ENCODE results near the gene KCNN4.

KCNN4 gene

DNA sequence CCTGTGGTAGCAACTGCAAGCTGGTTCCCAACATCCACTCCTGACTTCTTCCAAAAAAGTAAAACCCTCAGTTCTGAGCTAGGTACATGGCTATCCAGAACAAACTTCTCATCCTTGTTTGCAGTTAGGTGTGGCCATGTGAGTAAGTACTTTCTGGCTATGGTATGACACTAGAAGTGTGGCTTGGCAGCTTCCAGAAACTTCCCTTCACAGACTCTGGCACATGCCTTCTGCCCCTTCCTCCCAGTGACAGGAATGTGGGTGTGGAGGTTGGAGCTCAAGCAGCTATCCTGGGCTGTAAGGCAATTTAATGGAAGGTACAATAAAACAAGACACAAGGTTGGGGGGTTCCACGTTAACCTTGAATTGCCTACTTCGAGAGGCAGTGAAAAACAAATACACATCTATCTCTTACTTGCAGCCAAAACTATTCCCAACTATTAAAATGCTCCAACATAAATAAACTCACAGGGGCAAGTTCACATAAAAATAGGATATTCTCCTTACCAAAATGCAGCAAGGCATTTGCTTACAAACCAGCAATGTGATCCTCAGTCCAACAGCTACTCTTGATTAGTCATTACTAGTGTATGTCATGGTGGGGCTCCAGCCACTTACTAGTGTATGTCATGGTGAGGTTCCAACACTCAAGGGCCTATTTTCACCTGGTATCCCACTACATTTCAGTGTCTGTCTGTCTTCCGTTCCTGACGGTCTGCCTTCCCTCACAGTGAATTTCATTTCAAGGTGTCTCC, 29.1 kb downstream of the KCNN4 start:
- Histone ChIP-seq H3K27me3 (no peaks in the 10 kb centered on the region), H3K9ac (no peak overlapping the region), H3K4me2 (peak overlapping the region in 7 of 11 experiments; percentile 93 to 100 (median 96); a peak in 9 of 22 replicates), H3K27ac (peak overlapping the region in 2 of 11 experiments; percentile 94 to 98; a peak in 2 of 22 replicates), H3K4me1 (peaks cover 43 to 81% (median 59%) of the 10 kb centered on the region in 10 experiments), H3K4me3 (no peak overlapping the region), H3K36me3 (peaks cover 53 to 67% (median 60%) of the 10 kb centered on the region in 11 experiments), H3K9me3 (replicated peaks in 1 of 11) (no peaks in the 10 kb centered on the region), H4K20me1 (peaks cover 0 to 46% (median 5%) of the 10 kb centered on the region in 11 experiments; a peak in 5 of 22 replicates)
- no peak for TF ChIP-seq Cebpa-rat (IDR thresholded peaks at IDR 0.05)

- peaks cover 66 to 79% (median 74%) of the 10 kb centered on the region in 11 experiments for H3K36me3 ChIP-seq
- H3K4me1 ChIP-seq, result peaks cover 33 to 88% (median 54%) of the 10 kb centered on the region in 10 experiments
- no peak for TF ChIP-seq Cebpa-rat (IDR thresholded peaks at IDR 0.05)
- no peaks in the 10 kb centered on the region for H3K9me3 ChIP-seq (replicated peaks in 1 of 11)
- H3K27me3 ChIP-seq, result no peaks in the 10 kb centered on the region
- H3K4me2 ChIP-seq, result peak overlapping the region in 2 of 11 experiments; percentile 48 to 70; a peak in 5 of 22 replicates
- H3K27ac ChIP-seq, result peak overlapping the region in 3 of 11 experiments; percentile 2 to 20 (median 14); a peak in 4 of 22 replicates
- peak overlapping the region in 5 of 11 experiments; percentile 6 to 39 (median 24); a peak in 3 of 22 replicates for H3K9ac ChIP-seq
- H3K4me3 ChIP-seq, result no peak overlapping the region
- peaks cover 0 to 46% (median 5%) of the 10 kb centered on the region in 11 experiments; a peak in 5 of 22 replicates for H4K20me1 ChIP-seq
These were observed 30.9 kb downstream of the KCNN4 start for GRCh38 chr19:43749898-43750297.

DNA sequence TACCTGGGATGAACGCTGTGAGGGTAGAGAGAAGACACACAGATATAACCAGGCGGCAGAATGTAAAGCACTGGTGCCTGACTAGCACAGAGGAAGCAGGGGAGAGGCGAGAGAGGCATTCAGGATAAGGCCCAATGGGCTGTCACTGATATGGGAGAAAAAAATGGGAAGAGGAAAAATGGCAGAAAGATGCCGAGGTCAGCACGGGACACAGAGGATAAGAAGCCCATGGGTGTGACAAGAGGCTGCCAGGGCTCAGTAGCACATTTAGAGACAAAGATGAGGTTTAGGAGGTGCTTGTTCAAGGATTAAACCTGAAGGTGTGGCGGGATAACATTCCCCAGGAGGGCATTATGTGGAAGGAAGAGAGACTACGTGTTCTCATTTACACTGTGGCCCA, 31.6 kb downstream of the KCNN4 start:
- Histone ChIP-seq H3K36me3 (peaks cover 66 to 86% (median 82%) of the 10 kb centered on the region in 11 experiments), H3K27me3 (no peaks in the 10 kb centered on the region), H3K9ac (peak overlapping the region in 3 of 11 experiments; percentile 14 to 39 (median 35); a peak in 4 of 22 replicates), H4K20me1 (peaks cover 0 to 46% (median 5%) of the 10 kb centered on the region in 11 experiments; a peak in 5 of 22 replicates), H3K4me1 (peaks cover 33 to 96% (median 61%) of the 10 kb centered on the region in 10 experiments), H3K4me2 (peak overlapping the region in 5 of 11 experiments; percentile 48 to 70 (median 61); a peak in 7 of 22 replicates), H3K27ac (peak overlapping the region in 4 of 11 experiments; percentile 2 to 26 (median 14); a peak in 3 of 22 replicates), H3K9me3 (replicated peaks in 1 of 11) (no peaks in the 10 kb centered on the region), H3K4me3 (no peak overlapping the region)
- TF ChIP-seq Cebpa-rat (IDR thresholded peaks at IDR 0.05), result no peak

DNA sequence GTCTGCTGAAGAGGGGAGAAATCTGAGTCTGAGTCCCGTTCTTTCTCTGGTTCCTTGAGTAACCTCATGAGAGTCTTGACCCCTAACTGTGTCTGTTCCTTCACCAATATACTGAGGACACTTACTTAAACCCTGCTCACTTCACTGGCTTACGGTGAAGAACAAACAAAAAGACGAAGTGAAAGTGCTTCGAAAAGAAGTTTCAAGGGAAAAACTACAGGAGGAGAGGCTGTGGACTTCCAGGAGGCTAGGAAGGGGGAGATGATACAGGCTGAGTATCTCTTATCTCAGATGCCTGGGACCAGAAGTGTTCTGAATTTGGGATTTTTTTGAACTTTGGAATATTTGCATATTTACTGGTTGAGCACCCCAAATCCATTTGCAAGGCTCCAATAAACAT, 32.1 kb downstream of the KCNN4 start:
- Histone ChIP-seq H3K4me3 (no peak overlapping the region), H3K4me1 (peaks cover 29 to 99% (median 59%) of the 10 kb centered on the region in 10 experiments), H3K4me2 (peak overlapping the region in 10 of 11 experiments; percentile 16 to 70 (median 48); a peak in 18 of 22 replicates), H3K9me3 (replicated peaks in 1 of 11) (no peaks in the 10 kb centered on the region), H3K36me3 (peaks cover 71 to 91% (median 86%) of the 10 kb centered on the region in 11 experiments), H3K27me3 (no peaks in the 10 kb centered on the region), H3K9ac (peak overlapping the region in 8 of 11 experiments; percentile 10 to 58 (median 34); a peak in 8 of 22 replicates), H4K20me1 (peaks cover 0 to 44% (median 5%) of the 10 kb centered on the region in 11 experiments; a peak in 5 of 22 replicates), H3K27ac (peak overlapping the region in 8 of 11 experiments; percentile 12 to 38 (median 29); a peak in 7 of 22 replicates)
- no peak for TF ChIP-seq Cebpa-rat (IDR thresholded peaks at IDR 0.05)

DNA sequence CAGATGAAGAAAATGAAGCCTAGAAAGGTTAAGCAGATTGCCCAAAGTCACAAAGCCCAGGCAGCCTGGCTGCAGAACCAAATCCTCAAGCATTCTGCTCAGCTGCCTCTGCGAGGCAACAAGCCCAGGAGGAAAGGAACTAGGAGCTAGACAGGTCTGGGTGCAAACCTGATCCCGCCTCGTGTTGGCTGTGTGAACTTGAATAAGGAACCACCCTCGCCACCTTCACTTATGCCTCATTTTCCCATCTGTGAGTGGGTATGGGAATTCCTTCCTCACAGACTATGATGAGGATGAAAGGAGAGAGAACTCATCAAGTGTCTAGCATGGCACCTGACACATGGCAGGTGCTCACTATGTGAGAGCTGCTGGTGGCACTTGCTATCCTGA, 32.6 kb downstream of the KCNN4 start:
- H3K9me3 ChIP-seq (replicated peaks in 1 of 11), result no peaks in the 10 kb centered on the region
- H3K27me3 ChIP-seq, result no peaks in the 10 kb centered on the region
- peak overlapping the region in 8 of 11 experiments; percentile 12 to 38 (median 29); a peak in 11 of 22 replicates for H3K27ac ChIP-seq
- H3K9ac ChIP-seq, result peak overlapping the region in 9 of 11 experiments; percentile 10 to 58 (median 34); a peak in 11 of 22 replicates
- peaks cover 0 to 39% (median 5%) of the 10 kb centered on the region in 11 experiments; a peak in 5 of 22 replicates for H4K20me1 ChIP-seq
- peak overlapping the region; percentile 16 to 70 (median 48); a peak in 21 of 22 replicates for H3K4me2 ChIP-seq
- peaks cover 24 to 99% (median 55%) of the 10 kb centered on the region in 10 experiments for H3K4me1 ChIP-seq
- no peak overlapping the region for H3K4me3 ChIP-seq
- TF ChIP-seq Cebpa-rat (IDR thresholded peaks at IDR 0.05), result no peak
- peaks cover 75 to 96% (median 91%) of the 10 kb centered on the region in 11 experiments for H3K36me3 ChIP-seq

GRCh38 chr19:43747557-43748204, 33.1 kb downstream of the KCNN4 start:
- Histone ChIP-seq H3K4me2 (peak overlapping the region; percentile 16 to 70 (median 48)), H3K27me3 (no peaks in the 10 kb centered on the region), H3K9ac (peak overlapping the region in 6 of 11 experiments; percentile 10 to 47 (median 32); a peak in 8 of 22 replicates), H3K4me1 (peaks cover 19 to 97% (median 49%) of the 10 kb centered on the region in 10 experiments), H4K20me1 (peaks cover 0 to 35% (median 5%) of the 10 kb centered on the region in 11 experiments; a peak in 5 of 22 replicates), H3K4me3 (no peak overlapping the region), H3K9me3 (replicated peaks in 1 of 11) (no peaks in the 10 kb centered on the region), H3K36me3 (peaks cover 81 to 100% (median 96%) of the 10 kb centered on the region in 11 experiments), H3K27ac (peak overlapping the region in 7 of 11 experiments; percentile 12 to 38 (median 32); a peak in 10 of 22 replicates)
- no peak for TF ChIP-seq Cebpa-rat (IDR thresholded peaks at IDR 0.05)

- H3K9ac ChIP-seq, result 0 out of 22 replicates have a peak overlapping the region, but pooled peaks of 1 of the 11 experiments have one; percentile 5
- peaks cover 9 to 78% (median 32%) of the 10 kb centered on the region in 10 experiments for H3K4me1 ChIP-seq
- no peak for TF ChIP-seq Cebpa-rat (IDR thresholded peaks at IDR 0.05)
- H3K27ac ChIP-seq, result no peak overlapping the region
- no peaks in the 10 kb centered on the region for H3K27me3 ChIP-seq
- peak overlapping the region in 2 of 11 experiments; percentile 94 to 97; a peak in 4 of 22 replicates for H3K4me2 ChIP-seq
- H3K9me3 ChIP-seq (replicated peaks in 1 of 11), result no peaks in the 10 kb centered on the region
- no peak overlapping the region for H3K4me3 ChIP-seq
- peaks cover 0 to 2% (median 0%) of the 10 kb centered on the region in 11 experiments; a peak in 1 of 22 replicates for H4K20me1 ChIP-seq
- peaks cover 87 to 100% (median 98%) of the 10 kb centered on the region in 11 experiments for H3K36me3 ChIP-seq
These were observed 37.7 kb downstream of the KCNN4 start for GRCh38 chr19:43743059-43743458.

- no peaks in the 10 kb centered on the region for H4K20me1 ChIP-seq
- TF ChIP-seq Cebpa-rat (IDR thresholded peaks at IDR 0.05), result no peak
- peaks cover 0 to 60% (median 24%) of the 10 kb centered on the region in 10 experiments; a peak in 16 of 20 replicates for H3K4me1 ChIP-seq
- H3K9ac ChIP-seq, result peak overlapping the region in 2 of 11 experiments; percentile 3 to 9; a peak in 1 of 22 replicates
- H3K4me3 ChIP-seq, result no peak overlapping the region
- no peak overlapping the region for H3K27ac ChIP-seq
- H3K4me2 ChIP-seq, result no peak overlapping the region
- no peaks in the 10 kb centered on the region for H3K9me3 ChIP-seq (replicated peaks in 1 of 11)
- peaks cover 87 to 100% (median 98%) of the 10 kb centered on the region in 11 experiments for H3K36me3 ChIP-seq
- H3K27me3 ChIP-seq, result no peaks in the 10 kb centered on the region
These were observed 39.5 kb downstream of the KCNN4 start for GRCh38 chr19:43741075-43741825.

Data from BLaER1 treated with 17β-estradiol and CSF1 and Interleukin-3, amounts not matched to agents 10 nM and 100 nM (cell line).